HEK293 (cell line): ENCODE data around the gene AGPAT1.

Experiments used
- CTCF ChIA-PET: fragments of 350-600 bp; formaldehyde crosslinking; extraction: SDS; loops from one replicate; lab custom pipeline; 2021; ENCODE audit warnings: antibody characterized with exemption; lab: Yijun Ruan, JAX
- POLR2A ChIA-PET: fragments of 300-600 bp; formaldehyde crosslinking; extraction: SDS; loops from one replicate; lab custom pipeline; 2020; ENCODE audit warnings: antibody characterized with exemption, inconsistent platforms; lab: Yijun Ruan, JAX
- H3K27ac ChIP-seq: fragments of 200-500 bp; sonication (Bioruptor generic); 2 replicates; pipeline ENCODE4 v1.5.1; 2014; ENCODE audit warnings: low read depth, low read length, control low read depth, inconsistent platforms; ENCODE audit errors: extremely low read depth
- H3K36me3 ChIP-seq, 2 experiments: fragments of 200-500 bp in 1 of 2; sonication (Bioruptor generic) in 1 of 2; 1 replicate in 1 of 2; 2 replicates in 1 of 2; pipeline ENCODE4 v1.5.1; 2014 to 2017; ENCODE audit warnings: inconsistent platforms in 2 of 2, low read length in 2 of 2; ENCODE audit not compliant: control insufficient read depth in 2 of 2, insufficient read depth in 1 of 2
- H3K4me1 ChIP-seq: fragments of 200-500 bp; sonication (Bioruptor generic); 2 replicates; pipeline ENCODE4 v1.5.1; 2014; ENCODE audit warnings: mild to moderate bottlenecking, low read length, inconsistent platforms; ENCODE audit not compliant: control insufficient read depth, insufficient read depth
- H3K4me3 ChIP-seq: 2 replicates; pipeline ENCODE4 v1.5.1; 2011; ENCODE audit warnings: low read depth, mild to moderate bottlenecking, control low read depth, low read length, moderate library complexity
- H3K9me3 ChIP-seq: fragments of 200-500 bp; sonication (Bioruptor generic); 2 replicates; pipeline ENCODE4 v1.5.1; 2014; ENCODE audit warnings: low read depth, low read length, inconsistent platforms; ENCODE audit not compliant: control insufficient read depth, insufficient read depth
- BCL11B ChIP-seq: fragments of 450-650 bp; formaldehyde crosslinking; IDR thresholded peaks from 2 replicates; pipeline ENCODE4 v1.5.1; 2016; ENCODE audit warnings: low read depth, missing biosample characterization, missing genetic modification characterization
- EGR2 ChIP-seq: fragments of 450-650 bp; formaldehyde crosslinking; IDR thresholded peaks from 2 replicates; pipeline ENCODE4 v1.5.1; 2016; ENCODE audit warnings: low read depth, missing biosample characterization, missing genetic modification characterization
- GLIS1 ChIP-seq: fragments of 450-650 bp; formaldehyde crosslinking; IDR thresholded peaks from 2 replicates; pipeline ENCODE4 v1.5.1; 2016; ENCODE audit warnings: missing biosample characterization, missing genetic modification characterization
- KLF1 ChIP-seq: fragments of 450-650 bp; formaldehyde crosslinking; IDR thresholded peaks from 2 replicates; pipeline ENCODE4 v1.5.1; 2016; ENCODE audit warnings: missing biosample characterization, missing genetic modification characterization
- MYNN ChIP-seq: fragments of 450-650 bp; formaldehyde crosslinking; IDR thresholded peaks from 2 replicates; pipeline ENCODE4 v1.5.1; 2016; ENCODE audit warnings: missing biosample characterization, missing genetic modification characterization, borderline replicate concordance
- MZF1 ChIP-seq: fragments of 450-650 bp; formaldehyde crosslinking; IDR thresholded peaks from 2 replicates; pipeline ENCODE4 v1.5.1; 2017; ENCODE audit warnings: missing biosample characterization, missing genetic modification characterization, borderline replicate concordance
- OVOL3 ChIP-seq: fragments of 450-650 bp; formaldehyde crosslinking; IDR thresholded peaks from 2 replicates; pipeline ENCODE4 v1.5.1; 2016; ENCODE audit warnings: missing biosample characterization, missing genetic modification characterization
- PRDM1 ChIP-seq: fragments of 450-650 bp; formaldehyde crosslinking; IDR thresholded peaks from 2 replicates; pipeline ENCODE4; 2016; ENCODE audit warnings: missing biosample characterization, missing genetic modification characterization
- REPIN1 ChIP-seq: fragments of 450-650 bp; formaldehyde crosslinking; IDR thresholded peaks from 2 replicates; pipeline ENCODE4 v1.5.1; 2017; ENCODE audit warnings: missing biosample characterization, missing genetic modification characterization, low read depth
- SCRT1 ChIP-seq: fragments of 450-650 bp; formaldehyde crosslinking; IDR thresholded peaks from 2 replicates; pipeline ENCODE4 v1.5.1; 2016; ENCODE audit warnings: missing biosample characterization, missing genetic modification characterization, borderline replicate concordance
- SCRT2 ChIP-seq: fragments of 450-650 bp; formaldehyde crosslinking; IDR thresholded peaks from 2 replicates; pipeline ENCODE4 v1.5.1; 2016; ENCODE audit warnings: missing biosample characterization, missing genetic modification characterization
- ZBTB20 ChIP-seq: fragments of 450-650 bp; formaldehyde crosslinking; IDR thresholded peaks from 2 replicates; pipeline ENCODE4 v1.5.1; 2016; ENCODE audit warnings: missing biosample characterization, missing genetic modification characterization
- ZBTB8A ChIP-seq: fragments of 450-650 bp; formaldehyde crosslinking; IDR thresholded peaks from 2 replicates; pipeline ENCODE4 v1.5.1; 2016; ENCODE audit warnings: missing biosample characterization, missing genetic modification characterization
- ZNF121 ChIP-seq: fragments of 450-650 bp; formaldehyde crosslinking; IDR thresholded peaks from 2 replicates; pipeline ENCODE4 v1.5.1; 2016; ENCODE audit warnings: missing biosample characterization, missing genetic modification characterization
- ZNF2 ChIP-seq: fragments of 450-650 bp; formaldehyde crosslinking; IDR thresholded peaks from 2 replicates; pipeline ENCODE4 v1.5.1; 2016; ENCODE audit warnings: missing biosample characterization, missing genetic modification characterization
- ZNF223 ChIP-seq: fragments of 450-650 bp; formaldehyde crosslinking; IDR thresholded peaks from 2 replicates; pipeline ENCODE4 v1.5.1; 2016; ENCODE audit warnings: missing biosample characterization, missing genetic modification characterization
- ZNF324 ChIP-seq: fragments of 450-650 bp; formaldehyde crosslinking; IDR thresholded peaks from 2 replicates; pipeline ENCODE4 v1.5.1; 2016; ENCODE audit warnings: missing biosample characterization, missing genetic modification characterization
- ZNF366 ChIP-seq: fragments of 450-650 bp; formaldehyde crosslinking; conservative IDR thresholded peaks from 2 replicates; pipeline ENCODE4 v1.5.1; 2016; ENCODE audit warnings: missing biosample characterization, missing genetic modification characterization
- ZNF416 ChIP-seq: fragments of 450-650 bp; formaldehyde crosslinking; IDR thresholded peaks from 2 replicates; pipeline ENCODE4 v1.5.1; 2016; ENCODE audit warnings: missing biosample characterization, missing genetic modification characterization
- ZNF560 ChIP-seq: fragments of 450-650 bp; formaldehyde crosslinking; IDR thresholded peaks from 2 replicates; pipeline ENCODE4 v1.5.1; 2017; ENCODE audit warnings: missing biosample characterization, missing genetic modification characterization, borderline replicate concordance
- ZNF585B ChIP-seq: fragments of 450-650 bp; formaldehyde crosslinking; IDR thresholded peaks from 2 replicates; pipeline ENCODE4 v1.5.1; 2016; ENCODE audit warnings: missing biosample characterization, missing genetic modification characterization
- ZNF600 ChIP-seq: fragments of 450-650 bp; formaldehyde crosslinking; IDR thresholded peaks from 2 replicates; pipeline ENCODE4 v1.5.1; 2016; ENCODE audit warnings: missing biosample characterization, missing genetic modification characterization
- ZNF624 ChIP-seq: fragments of 450-650 bp; formaldehyde crosslinking; IDR thresholded peaks from 2 replicates; pipeline ENCODE4 v1.5.1; 2017; ENCODE audit warnings: missing biosample characterization, missing genetic modification characterization
- ZNF692 ChIP-seq: fragments of 450-650 bp; formaldehyde crosslinking; IDR thresholded peaks from 2 replicates; pipeline ENCODE4 v1.5.1; 2016; ENCODE audit warnings: missing biosample characterization, missing genetic modification characterization
- TF ChIP-seq, protein P1 (sequence below): fragments of 450-650 bp; formaldehyde crosslinking; IDR thresholded peaks from 2 replicates; pipeline ENCODE4 v1.5.1; 2016; ENCODE audit warnings: missing biosample characterization, missing genetic modification characterization, borderline replicate concordance
- TF ChIP-seq, protein P2 (sequence below): fragments of 450-650 bp; formaldehyde crosslinking; IDR thresholded peaks from 2 replicates; pipeline ENCODE4 v1.5.1; 2016; ENCODE audit warnings: missing biosample characterization, missing genetic modification characterization
- TF ChIP-seq, protein P3 (sequence below): fragments of 450-650 bp; formaldehyde crosslinking; IDR thresholded peaks from 2 replicates; pipeline ENCODE4 v1.5.1; 2016; ENCODE audit warnings: missing biosample characterization, missing genetic modification characterization

AGPAT1 gene

GRCh38 chr6:32177183-32177787 lies 1.4 kb upstream of the AGPAT1 start (continued):
- TF ChIP-seq ZNF2 (tag by site-specific recombination) (peak; percentile 58; the same call in 1 of the 2 replicates), SCRT1 (no peak), SCRT2 (tag by site-specific recombination) (no peak)
- TF ChIP-seq, protein P1, sequence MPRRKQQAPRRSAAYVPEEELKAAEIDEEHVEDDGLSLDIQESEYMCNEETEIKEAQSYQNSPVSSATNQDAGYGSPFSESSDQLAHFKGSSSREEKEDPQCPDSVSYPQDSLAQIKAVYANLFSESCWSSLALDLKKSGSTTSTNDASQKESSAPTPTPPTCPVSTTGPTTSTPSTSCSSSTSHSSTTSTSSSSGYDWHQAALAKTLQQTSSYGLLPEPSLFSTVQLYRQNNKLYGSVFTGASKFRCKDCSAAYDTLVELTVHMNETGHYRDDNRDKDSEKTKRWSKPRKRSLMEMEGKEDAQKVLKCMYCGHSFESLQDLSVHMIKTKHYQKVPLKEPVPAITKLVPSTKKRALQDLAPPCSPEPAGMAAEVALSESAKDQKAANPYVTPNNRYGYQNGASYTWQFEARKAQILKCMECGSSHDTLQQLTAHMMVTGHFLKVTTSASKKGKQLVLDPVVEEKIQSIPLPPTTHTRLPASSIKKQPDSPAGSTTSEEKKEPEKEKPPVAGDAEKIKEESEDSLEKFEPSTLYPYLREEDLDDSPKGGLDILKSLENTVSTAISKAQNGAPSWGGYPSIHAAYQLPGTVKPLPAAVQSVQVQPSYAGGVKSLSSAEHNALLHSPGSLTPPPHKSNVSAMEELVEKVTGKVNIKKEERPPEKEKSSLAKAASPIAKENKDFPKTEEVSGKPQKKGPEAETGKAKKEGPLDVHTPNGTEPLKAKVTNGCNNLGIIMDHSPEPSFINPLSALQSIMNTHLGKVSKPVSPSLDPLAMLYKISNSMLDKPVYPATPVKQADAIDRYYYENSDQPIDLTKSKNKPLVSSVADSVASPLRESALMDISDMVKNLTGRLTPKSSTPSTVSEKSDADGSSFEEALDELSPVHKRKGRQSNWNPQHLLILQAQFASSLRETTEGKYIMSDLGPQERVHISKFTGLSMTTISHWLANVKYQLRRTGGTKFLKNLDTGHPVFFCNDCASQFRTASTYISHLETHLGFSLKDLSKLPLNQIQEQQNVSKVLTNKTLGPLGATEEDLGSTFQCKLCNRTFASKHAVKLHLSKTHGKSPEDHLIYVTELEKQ = no peak

- ChIA-PET CTCF (interaction anchor here (0.6 to 1.6 kb wide), 8 partner anchors 9 to 78 kb away, joined by 3 to 15 read pairs (median 4); no protein-coding TSS in a partner anchor), POLR2A (interaction anchor here (0.6 to 2.5 kb wide), 22 partner anchors 7 to 1028 kb away, joined by 3 to 38 read pairs (median 5); partner anchors contain the start of genes ATF6B, EGFL8, FKBPL and GPSM3)
- H3K4me1 ChIP-seq = peaks cover 14% of the 10 kb centered on the region
- peak overlapping the region; percentile 48 for H3K4me3 ChIP-seq
- no peaks in the 10 kb centered on the region for H3K9me3 ChIP-seq
- H3K27ac ChIP-seq = peak overlapping the region; percentile 80
- peaks cover 0 to 29% of the 10 kb centered on the region in 2 experiments; a peak in 2 of 3 replicates for H3K36me3 ChIP-seq
- TF ChIP-seq PRDM1 (peak; percentile 95), ZNF624 (tag by site-specific recombination) (no peak), MZF1 (tag by site-specific recombination) (no peak), ZNF600 (tag by site-specific recombination) (peak; percentile 23; the same call in 1 of the 2 replicates), ZNF585B (tag by site-specific recombination) (no peak), REPIN1 (tag by site-specific recombination) (no peak), ZNF121 (tag by site-specific recombination) (no peak), MYNN (0 out of 2 replicates have a peak, but pooled peaks have one; percentile 5), OVOL3 (tag by site-specific recombination) (0 out of 2 replicates have a peak, but pooled peaks have one; percentile 32), KLF1 (tag by site-specific recombination) (peak; percentile 60; the same call in 1 of the 2 replicates), EGR2 (no peak), ZNF692 (no peak), ZNF416 (no peak), ZBTB20 (peak; percentile 73), GLIS1 (tag by site-specific recombination) (no peak), BCL11B (tag by site-specific recombination) (0 out of 2 replicates have a peak, but pooled peaks have one; percentile 5), ZNF366 (peak; percentile 81), ZNF560 (tag by site-specific recombination) (no peak), ZBTB8A (tag by site-specific recombination) (no peak), ZNF2 (tag by site-specific recombination) (peak; percentile 34; the same call in 1 of the 2 replicates), ZNF324 (tag by site-specific recombination) (peak; percentile 48; the same call in 1 of the 2 replicates), ZNF223 (0 out of 2 replicates have a peak, but pooled peaks have one; percentile 31)
- TF ChIP-seq, protein P2, sequence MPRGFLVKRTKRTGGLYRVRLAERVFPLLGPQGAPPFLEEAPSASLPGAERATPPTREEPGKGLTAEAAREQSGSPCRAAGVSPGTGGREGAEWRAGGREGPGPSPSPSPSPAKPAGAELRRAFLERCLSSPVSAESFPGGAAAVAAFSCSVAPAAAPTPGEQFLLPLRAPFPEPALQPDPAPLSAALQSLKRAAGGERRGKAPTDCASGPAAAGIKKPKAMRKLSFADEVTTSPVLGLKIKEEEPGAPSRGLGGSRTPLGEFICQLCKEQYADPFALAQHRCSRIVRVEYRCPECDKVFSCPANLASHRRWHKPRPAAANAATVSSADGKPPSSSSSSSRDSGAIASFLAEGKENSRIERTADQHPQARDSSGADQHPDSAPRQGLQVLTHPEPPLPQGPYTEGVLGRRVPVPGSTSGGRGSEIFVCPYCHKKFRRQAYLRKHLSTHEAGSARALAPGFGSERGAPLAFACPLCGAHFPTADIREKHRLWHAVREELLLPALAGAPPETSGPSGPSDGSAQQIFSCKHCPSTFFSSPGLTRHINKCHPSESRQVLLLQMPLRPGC (tag by site-specific recombination) = peak; percentile 70
- TF ChIP-seq, protein P3, sequence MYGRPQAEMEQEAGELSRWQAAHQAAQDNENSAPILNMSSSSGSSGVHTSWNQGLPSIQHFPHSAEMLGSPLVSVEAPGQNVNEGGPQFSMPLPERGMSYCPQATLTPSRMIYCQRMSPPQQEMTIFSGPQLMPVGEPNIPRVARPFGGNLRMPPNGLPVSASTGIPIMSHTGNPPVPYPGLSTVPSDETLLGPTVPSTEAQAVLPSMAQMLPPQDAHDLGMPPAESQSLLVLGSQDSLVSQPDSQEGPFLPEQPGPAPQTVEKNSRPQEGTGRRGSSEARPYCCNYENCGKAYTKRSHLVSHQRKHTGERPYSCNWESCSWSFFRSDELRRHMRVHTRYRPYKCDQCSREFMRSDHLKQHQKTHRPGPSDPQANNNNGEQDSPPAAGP (tag by site-specific recombination) = peak; percentile 32
Observed at GRCh38 chr6:32176476-32177182, 745 bp upstream of the AGPAT1 start.
